Fibroblast of skin of abdomen (primary cell): ENCODE measurements around the gene HSPA6. TPM values are rescaled to one million over a fixed set of nuclear protein-coding genes. Genes with fewer than 3 reads are reported as not detected.
"Not testable (repeated sequence)": the region's sequence is repeated elsewhere in the genome, so short reads cannot be mapped to it uniquely, and the experiment has no call there.

Source experiments
- DNase-seq: peaks from one replicate; pipeline ENCODE4 v3.0.0-alpha.2; 2013
- polyA plus RNA-seq, 2 experiments: library from polyadenylated mRNA; unstranded; fragments of 120-200 nt; gene quantifications; one replicate each; pipeline ENCODE4 v1.2.1, GENCODE V29; 2013; ENCODE audit not compliant: insufficient read length in 2 of 2

Gene HSPA6
- not detected for polyA plus RNA-seq (2013, experiment 1 of 2; ENCODE audit: insufficient read length)
- 0.12 TPM for polyA plus RNA-seq (2013, experiment 2 of 2; ENCODE audit: insufficient read length)

GRCh38 chr1:161523817-161524741 lies at the start of gene HSPA6:
Gene HSPA6 (plus strand): TSS chr1:161524540. CDS start chr1:161524659, 119 bp downstream.
- peak; percentile 68 for DNase-seq

- DNase-seq = not testable (repeated sequence)
Observed at GRCh38 chr1:161477711-161478110, 46.6 kb upstream of the HSPA6 start.

DNA sequence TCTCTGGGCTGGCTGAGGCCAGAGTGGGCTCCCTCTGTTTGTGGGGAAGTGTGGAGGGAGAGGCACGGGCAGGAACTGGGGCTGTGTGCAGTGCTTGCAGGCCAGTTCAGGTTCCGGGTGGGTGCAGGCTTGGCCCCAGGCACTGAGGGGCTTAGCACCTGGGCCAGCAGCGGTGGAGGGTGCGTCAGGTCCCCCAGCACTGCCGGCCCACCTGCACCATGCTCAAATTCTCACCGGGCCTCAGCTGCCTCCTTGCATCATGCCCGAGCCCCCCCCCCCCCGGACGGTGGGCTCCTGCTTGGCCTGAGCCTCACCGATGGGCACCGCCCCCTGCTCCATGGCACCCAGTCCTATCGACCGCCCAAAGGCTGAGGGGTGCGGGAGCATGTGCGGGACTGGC lies 45.4 kb upstream of the HSPA6 start:
- DNase-seq = no peak

DNA sequence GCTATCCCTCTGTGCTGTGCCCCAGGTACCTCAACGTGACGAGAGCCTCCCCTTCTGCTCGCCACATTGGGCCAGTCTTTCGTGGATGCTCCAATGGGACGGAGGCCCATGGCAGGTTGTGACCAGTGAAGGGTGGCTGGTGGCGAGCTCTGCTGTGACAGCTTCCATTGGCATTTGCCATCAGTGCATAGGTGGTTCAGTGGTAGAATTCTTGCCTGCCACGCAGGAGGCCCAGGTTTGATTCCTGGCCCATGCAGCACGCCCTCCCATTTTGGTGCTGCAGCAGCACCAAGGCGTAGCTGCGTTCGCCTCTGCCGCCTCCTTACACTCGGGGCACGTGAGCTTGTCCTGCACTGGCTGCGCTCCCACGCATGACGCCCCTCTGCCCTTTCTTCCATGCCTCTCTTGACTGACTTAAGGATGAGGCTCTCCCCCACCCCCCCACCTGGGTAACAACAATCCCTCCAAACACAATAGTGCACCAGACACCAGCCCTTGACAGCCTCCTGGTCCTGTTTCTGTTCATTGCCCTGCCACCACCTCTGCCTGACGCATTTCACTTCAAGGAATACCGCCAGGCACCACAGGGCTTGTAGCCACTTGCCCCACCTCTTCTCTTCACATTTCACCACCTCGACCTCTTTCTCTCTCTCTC lies 43.8 kb upstream of the HSPA6 start:
- DNase-seq = no peak

GRCh38 chr1:161481624-161482392 lies 42.5 kb upstream of the HSPA6 start:
- DNase-seq = no peak

DNA sequence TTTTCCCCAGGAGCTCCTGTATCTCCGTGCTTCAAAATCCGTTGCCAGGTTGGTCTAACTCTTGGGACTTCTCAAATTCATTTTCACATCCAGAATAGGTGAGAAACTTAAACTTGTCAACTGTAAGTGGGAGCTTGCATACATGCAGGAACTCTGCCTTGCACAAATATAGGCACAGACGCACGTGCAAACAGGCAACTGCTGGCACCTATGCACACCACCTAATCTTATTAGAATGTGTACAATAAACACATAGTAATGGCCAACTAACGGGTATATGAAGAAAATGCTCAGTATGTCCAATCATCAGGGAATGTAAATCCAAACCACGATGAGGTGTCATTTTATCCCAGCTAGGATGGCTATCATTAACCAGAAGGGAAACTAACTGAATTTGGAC lies 41.7 kb upstream of the HSPA6 start:
- no peak for DNase-seq

DNA sequence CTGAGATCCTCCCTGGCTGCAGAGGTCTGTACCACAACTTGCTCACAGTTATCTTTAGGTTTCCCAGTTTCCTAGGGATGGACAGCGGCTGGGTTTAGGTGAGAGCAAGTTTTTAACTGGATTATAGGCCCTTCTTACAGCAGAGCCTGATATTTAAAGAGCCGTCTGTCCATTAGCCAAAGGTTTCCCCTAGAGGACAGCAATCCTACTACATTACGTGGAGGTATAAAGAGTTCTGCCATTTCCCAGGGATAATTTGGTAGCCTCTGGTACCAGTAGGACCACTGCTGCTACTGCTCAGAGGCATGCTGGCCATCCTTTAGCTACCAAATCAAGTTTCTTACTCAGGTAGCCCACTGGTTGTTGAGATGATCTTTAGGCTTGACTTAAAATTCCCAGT lies 41.0 kb upstream of the HSPA6 start:
- no peak for DNase-seq

DNA sequence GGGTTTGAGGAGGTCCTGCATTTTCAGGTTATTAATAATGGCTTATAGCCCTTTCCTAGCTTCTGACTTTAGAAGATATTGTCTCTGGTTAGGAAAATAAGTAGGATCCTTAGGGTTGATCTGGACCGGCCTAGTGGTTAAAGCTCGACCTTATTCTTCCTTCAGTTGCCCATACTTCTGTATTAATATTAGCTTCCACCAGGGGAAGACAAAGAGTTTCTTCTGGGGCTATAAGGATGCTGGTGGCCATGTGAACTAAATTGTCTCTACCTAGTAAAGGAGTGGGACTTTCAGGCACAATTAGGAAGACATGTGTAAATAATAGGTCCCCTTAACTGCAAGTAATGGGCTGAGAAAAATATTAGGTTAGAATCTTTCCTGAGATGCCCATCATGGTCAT lies 39.7 kb upstream of the HSPA6 start:
- DNase-seq = no peak

GRCh38 chr1:161486806-161487741 lies 37.3 kb upstream of the HSPA6 start:
- peak; percentile 50 for DNase-seq

DNA sequence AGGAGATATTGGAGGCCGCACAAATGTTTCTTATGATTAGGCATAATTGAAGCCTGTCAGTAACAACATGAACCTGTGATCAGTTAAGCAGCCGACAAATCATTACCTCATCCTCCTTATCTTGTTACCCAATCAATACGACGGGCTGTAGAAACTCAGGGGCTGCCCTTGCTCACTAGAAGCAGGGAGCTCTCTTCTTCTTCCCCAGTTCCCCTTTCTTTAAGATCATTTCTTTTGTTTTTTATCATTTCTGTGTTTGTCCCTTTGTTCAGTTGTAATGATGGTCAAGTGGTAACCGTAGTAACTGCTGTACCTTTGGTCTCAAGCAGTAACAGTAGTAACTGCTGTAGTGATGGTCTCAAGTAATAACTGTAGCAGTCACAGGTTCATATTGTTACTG lies 32.9 kb upstream of the HSPA6 start:
- no peak for DNase-seq

GRCh38 chr1:161492827-161493226 lies 31.5 kb upstream of the HSPA6 start:
- DNase-seq = no peak

DNA sequence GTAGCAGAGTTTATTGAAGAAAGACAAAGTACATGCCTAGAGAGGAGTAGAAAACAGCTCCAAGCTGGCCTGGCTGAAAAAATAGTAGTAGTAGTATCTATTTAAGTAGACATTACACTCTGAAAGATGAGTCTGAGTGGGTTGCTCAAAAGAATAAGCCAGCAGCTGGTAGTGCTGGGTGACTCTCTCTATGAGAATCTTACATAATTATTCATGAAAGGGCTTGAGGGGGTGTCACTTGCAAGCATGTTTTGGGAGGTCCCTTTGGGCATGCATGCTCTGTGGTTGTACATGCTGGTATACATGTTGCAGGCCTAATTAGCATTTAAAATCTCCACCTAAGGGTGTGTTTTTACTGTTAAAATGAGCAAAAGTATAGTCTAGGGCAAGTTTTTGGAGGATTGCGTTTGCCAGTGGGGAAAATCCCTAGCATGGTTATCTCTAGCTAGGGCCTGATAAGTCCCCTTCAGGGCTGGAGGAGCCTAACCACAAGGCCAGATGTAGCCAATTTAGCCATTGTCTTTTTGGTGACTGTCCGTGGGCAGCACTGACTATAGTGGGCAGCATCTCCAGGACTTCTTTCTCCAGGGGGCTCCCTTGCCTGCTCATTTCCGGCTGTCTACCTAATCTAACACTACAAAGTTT lies 30.1 kb upstream of the HSPA6 start:
- DNase-seq = no peak

DNA sequence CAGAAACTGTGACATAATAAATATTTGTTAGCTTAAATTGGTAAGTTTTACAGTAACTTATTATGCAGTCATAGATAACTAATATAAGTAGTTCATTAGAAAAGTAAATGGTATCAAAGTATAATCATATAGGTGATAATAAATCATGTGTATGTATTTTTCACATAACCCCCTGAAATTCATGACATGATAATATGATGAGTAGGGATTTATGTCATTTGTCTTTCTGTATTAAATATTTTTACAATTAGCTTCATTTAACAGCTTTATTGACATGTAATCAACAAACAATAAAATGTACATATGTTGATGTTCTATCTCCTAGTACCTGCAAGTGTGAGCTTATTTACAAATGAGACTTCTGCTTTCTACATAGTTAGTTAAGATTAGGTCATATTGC lies 28.9 kb upstream of the HSPA6 start:
- no peak for DNase-seq

DNA sequence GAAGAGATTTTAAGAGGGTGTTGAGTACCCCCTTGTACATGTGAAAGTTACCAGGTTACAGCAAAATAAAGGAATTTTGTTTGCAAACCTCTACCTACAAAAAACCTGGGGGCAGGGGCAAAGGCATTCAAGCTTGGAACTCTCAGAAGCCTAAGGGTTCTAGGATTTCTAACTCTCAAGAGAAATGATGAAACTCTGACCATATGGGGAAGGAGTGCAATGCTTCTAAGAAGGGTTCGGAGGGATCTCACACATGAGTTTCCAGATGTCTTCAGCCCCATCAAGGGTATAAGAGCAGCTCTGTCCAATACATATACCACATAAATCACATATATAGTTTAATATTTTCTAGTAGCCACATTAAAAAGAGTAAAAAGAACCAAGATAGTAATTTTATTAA lies 26.4 kb upstream of the HSPA6 start:
- no peak for DNase-seq

DNA sequence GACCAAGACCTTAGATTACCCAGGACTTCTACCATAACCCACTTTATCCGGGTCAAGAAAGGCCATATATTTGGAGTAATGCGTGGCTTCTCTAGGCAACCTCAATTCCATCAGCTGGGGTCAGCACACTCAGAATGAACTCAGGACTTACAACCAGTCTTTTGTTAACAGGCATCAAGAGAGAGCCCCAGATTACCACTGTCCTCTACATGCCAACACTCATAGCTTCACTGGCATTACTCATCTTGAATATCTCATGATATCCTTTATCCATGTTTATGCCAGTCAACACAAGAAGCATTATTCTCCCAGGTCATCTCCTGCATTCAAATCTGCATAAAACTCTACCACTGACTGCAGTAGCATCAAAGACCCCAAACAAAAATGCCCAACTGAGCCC lies 25.7 kb upstream of the HSPA6 start:
- no peak for DNase-seq

DNA sequence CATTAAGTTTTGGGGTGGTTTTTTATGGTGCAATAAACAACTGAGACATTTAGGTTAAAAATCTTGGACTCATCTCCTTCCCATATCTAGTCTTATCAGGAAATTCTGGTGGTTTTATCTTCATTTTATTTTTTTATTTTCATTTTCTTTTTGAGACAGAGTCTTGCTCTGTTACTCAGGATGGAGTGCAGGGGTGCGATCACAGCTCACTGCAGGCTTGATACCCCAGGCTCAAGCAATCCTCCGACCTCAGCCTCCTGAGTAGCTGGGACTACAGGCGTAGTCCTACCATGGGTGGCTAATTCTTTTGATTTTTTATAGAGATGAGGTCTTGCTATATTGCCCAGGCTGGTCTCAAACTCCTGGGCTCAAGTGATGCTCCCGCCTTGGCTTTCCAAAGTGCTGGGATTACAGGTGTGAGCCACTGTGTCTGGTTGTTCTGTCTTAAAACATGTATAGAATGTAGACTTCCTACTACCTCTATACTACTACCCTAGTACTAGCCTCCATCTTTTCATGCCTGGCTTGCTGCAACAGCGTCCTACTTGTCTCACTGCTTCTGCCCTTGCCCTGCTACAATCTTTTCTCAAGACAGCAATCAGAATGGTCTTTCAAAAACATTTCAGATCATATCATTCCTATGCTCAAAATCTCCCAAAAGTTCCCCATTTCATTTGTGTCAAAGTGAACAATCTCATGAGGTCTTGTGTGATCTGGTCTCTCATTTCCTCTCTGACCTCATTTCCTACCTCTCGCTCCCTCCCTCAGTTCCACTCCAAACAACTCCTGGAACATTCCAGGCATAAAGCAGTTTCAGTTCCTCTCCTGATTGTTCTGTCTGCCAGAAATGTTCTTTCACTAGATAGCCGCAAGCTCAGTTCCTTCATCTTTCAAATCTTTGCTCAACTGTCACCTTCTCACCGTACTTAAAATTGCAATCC lies 25.0 kb upstream of the HSPA6 start:
- DNase-seq = no peak

GRCh38 chr1:161501234-161501633 lies 23.1 kb upstream of the HSPA6 start:
- DNase-seq = no peak

DNA sequence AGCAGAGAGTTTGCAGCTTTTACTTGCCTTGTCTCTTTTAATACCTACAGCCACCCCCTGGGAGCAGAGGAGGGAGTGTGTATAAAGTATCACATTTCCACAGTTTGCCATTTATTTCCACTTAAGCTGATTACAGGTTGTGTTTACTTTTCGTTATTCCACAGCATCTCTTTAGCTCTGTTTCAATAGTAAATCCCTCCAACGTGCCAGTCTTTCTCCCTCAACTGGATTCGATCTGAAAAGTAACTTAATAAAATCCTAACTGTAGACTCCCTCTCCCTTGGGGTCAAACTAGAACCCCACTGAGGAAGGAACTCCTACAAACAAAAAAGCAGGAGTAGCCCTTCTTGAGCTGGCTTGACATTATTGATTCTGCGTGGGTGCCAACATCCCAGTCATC lies 22.2 kb upstream of the HSPA6 start:
- no peak for DNase-seq

- DNase-seq = peak; percentile 15
Observed at GRCh38 chr1:161502641-161503393, 21.5 kb upstream of the HSPA6 start.

DNA sequence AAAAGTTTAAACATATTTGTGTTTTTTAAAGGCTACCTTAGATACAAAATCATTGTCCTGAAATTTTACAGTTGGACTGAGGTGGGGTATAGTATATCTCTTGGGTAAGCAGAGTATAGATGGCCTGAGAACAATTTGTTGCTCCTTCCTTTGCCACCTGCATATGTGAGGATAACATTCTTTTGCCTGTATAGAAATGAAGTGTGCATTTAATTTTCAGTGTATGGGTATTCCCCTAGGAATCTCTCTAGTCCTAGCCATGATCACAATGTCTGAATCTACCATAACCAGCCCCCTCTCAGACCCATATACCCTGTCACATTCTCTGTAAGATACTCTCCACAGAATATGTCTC lies 21.0 kb upstream of the HSPA6 start:
- DNase-seq = no peak
